H9 (cell line): ENCODE data around the gene ATE1. TPM values are rescaled to one million over a fixed set of nuclear protein-coding genes. Genes with fewer than 3 reads are reported as not detected.

Experiments
- DNase-seq: peaks from one replicate; pipeline ENCODE4 v3.0.0-alpha.2; 2017
- H2AFZ ChIP-seq: one replicate; pipeline ENCODE4 v1.6.1; 2013; ENCODE audit warnings: mild to moderate bottlenecking, low read length, control low read depth, moderate library complexity
- H2AK5ac ChIP-seq: 2 replicates; pipeline ENCODE4 v1.6.1; 2013; ENCODE audit warnings: low read length, control low read depth, mixed read lengths; ENCODE audit not compliant: insufficient read length
- H2BK120ac ChIP-seq: one replicate; pipeline ENCODE4 v1.6.1; 2013; ENCODE audit warnings: low read depth, mild to moderate bottlenecking, low read length, control low read depth, inconsistent platforms; ENCODE audit not compliant: poor library complexity, severe bottlenecking
- H2BK12ac ChIP-seq: 2 replicates; pipeline ENCODE4 v1.6.1; 2013; ENCODE audit warnings: low read length, control low read depth, mixed read lengths, low read depth; ENCODE audit not compliant: insufficient read length
- H2BK15ac ChIP-seq: 2 replicates; pipeline ENCODE4 v1.6.1; 2013; ENCODE audit warnings: low read depth, low read length, control low read depth
- H2BK20ac ChIP-seq: one replicate; pipeline ENCODE4 v1.6.1; 2013; ENCODE audit warnings: low read depth, mild to moderate bottlenecking, low read length, control low read depth, inconsistent platforms; ENCODE audit not compliant: poor library complexity, severe bottlenecking
- H2BK5ac ChIP-seq: 2 replicates; pipeline ENCODE4 v1.6.1; 2013; ENCODE audit warnings: low read length, control low read depth, mixed read lengths; ENCODE audit not compliant: insufficient read length
- H3K14ac ChIP-seq: 2 replicates; pipeline ENCODE4 v1.6.1; 2013; ENCODE audit warnings: low read length, control low read depth; ENCODE audit not compliant: insufficient read depth
- H3K18ac ChIP-seq: 2 replicates; pipeline ENCODE4 v1.6.1; 2013; ENCODE audit warnings: low read depth, mild to moderate bottlenecking, mixed read lengths, low read length, control low read depth; ENCODE audit not compliant: insufficient read length
- H3K23ac ChIP-seq: 2 replicates; pipeline ENCODE4 v1.6.1; 2013; ENCODE audit warnings: low read length, control low read depth, mixed read lengths, low read depth; ENCODE audit not compliant: insufficient read length
- H3K23me2 ChIP-seq: 2 replicates; pipeline ENCODE4 v1.6.1; 2013; ENCODE audit warnings: low read depth, mild to moderate bottlenecking, mixed read lengths, low read length, control low read depth; ENCODE audit not compliant: insufficient read length, poor library complexity, severe bottlenecking
- H3K27ac ChIP-seq: 2 replicates; pipeline ENCODE4 v1.5.1; 2013; ENCODE audit warnings: low read length, control low read depth, mixed read lengths, low read depth; ENCODE audit not compliant: insufficient read length
- H3K27me3 ChIP-seq: 2 replicates; pipeline ENCODE4 v1.6.1; 2013; ENCODE audit warnings: low read length, control low read depth, inconsistent platforms; ENCODE audit not compliant: insufficient read depth
- H3K4ac ChIP-seq: 2 replicates; pipeline ENCODE4 v1.6.1; 2013; ENCODE audit warnings: low read depth, mild to moderate bottlenecking, control low read depth, inconsistent platforms, low read length, moderate library complexity
- H3K4me1 ChIP-seq: 2 replicates; pipeline ENCODE4 v1.6.1; 2013; ENCODE audit warnings: low read length, control low read depth, inconsistent platforms; ENCODE audit not compliant: insufficient read depth
- H3K4me2 ChIP-seq: 2 replicates; pipeline ENCODE4 v1.6.1; 2013; ENCODE audit warnings: low read length, control low read depth, mixed read lengths; ENCODE audit not compliant: insufficient read length, insufficient read depth
- H3K56ac ChIP-seq: 2 replicates; pipeline ENCODE4 v1.6.1; 2013; ENCODE audit warnings: low read depth, mild to moderate bottlenecking, mixed read lengths, low read length, control low read depth; ENCODE audit not compliant: insufficient read length
- H3K79me1 ChIP-seq: 2 replicates; pipeline ENCODE4 v1.6.1; 2013; ENCODE audit warnings: low read depth, mild to moderate bottlenecking, moderate library complexity, low read length, control low read depth, inconsistent platforms; ENCODE audit not compliant: insufficient read depth, poor library complexity, severe bottlenecking
- H3K79me2 ChIP-seq: 2 replicates; pipeline ENCODE4 v1.6.1; 2013; ENCODE audit warnings: low read length, control low read depth, inconsistent platforms; ENCODE audit not compliant: insufficient read depth
- H3K9ac ChIP-seq: 2 replicates; pipeline ENCODE4 v1.6.1; 2013; ENCODE audit warnings: low read length, control low read depth, mixed read lengths; ENCODE audit not compliant: insufficient read length; ENCODE audit errors: extremely low read depth
- H3K9me3 ChIP-seq: one replicate; pipeline ENCODE4 v1.6.1; 2013; ENCODE audit warnings: low read depth, low read length, inconsistent platforms; ENCODE audit not compliant: control insufficient read depth
- H3T11ph ChIP-seq: one replicate; pipeline ENCODE4 v1.6.1; 2013; ENCODE audit warnings: mild to moderate bottlenecking, low read length, control low read depth, inconsistent platforms
- H4K20me1 ChIP-seq: one replicate; pipeline ENCODE4 v1.6.1; 2013; ENCODE audit not compliant: control insufficient read depth, insufficient read length, insufficient read depth
- H4K5ac ChIP-seq: 2 replicates; pipeline ENCODE4 v1.6.1; 2013; ENCODE audit warnings: low read depth, mild to moderate bottlenecking, mixed read lengths, low read length, control low read depth; ENCODE audit not compliant: insufficient read length
- H4K8ac ChIP-seq: replicated peaks from 2 replicates; pipeline ENCODE4 v1.6.1; 2013; ENCODE audit warnings: low read length, control low read depth, mixed read lengths, low read depth; ENCODE audit not compliant: insufficient read length
- H4K91ac ChIP-seq: 2 replicates; pipeline ENCODE4 v1.6.1; 2013; ENCODE audit warnings: low read depth, mild to moderate bottlenecking, moderate library complexity, mixed read lengths, low read length, control low read depth; ENCODE audit not compliant: insufficient read length
- H3K27ac Mint-ChIP-seq, 3 experiments: 2 replicates in 2 of 3; 3 replicates in 1 of 3; pipeline ENCODE4 v1.8.0; 2020 to 2021; ENCODE audit warnings: mixed read lengths in 3 of 3, mild to moderate bottlenecking in 1 of 3, moderate library complexity in 1 of 3
- H3K27me3 Mint-ChIP-seq: 2 replicates; pipeline ENCODE4 v1.8.0; 2021; ENCODE audit warnings: low read depth, mild to moderate bottlenecking, moderate library complexity, mixed read lengths
- H3K36me3 Mint-ChIP-seq, 3 experiments: 2 replicates in 2 of 3; 3 replicates in 1 of 3; pipeline ENCODE4 v1.8.0; 2020 to 2021; ENCODE audit warnings: low read depth in 3 of 3, mixed read lengths in 3 of 3; ENCODE audit not compliant: insufficient read depth in 1 of 3
- H3K4me1 Mint-ChIP-seq, 2 experiments: 2 replicates each; pipeline ENCODE4 v1.8.0; 2020; ENCODE audit warnings: mixed read lengths in 2 of 2
- H3K4me3 Mint-ChIP-seq, 2 experiments: 2 replicates in 1 of 2; 3 replicates in 1 of 2; pipeline ENCODE4 v1.8.0; 2020 to 2021; ENCODE audit warnings: mild to moderate bottlenecking in 2 of 2, mixed read lengths in 2 of 2, moderate library complexity in 1 of 2
- H3K9me3 Mint-ChIP-seq, 2 experiments: 2 replicates in 1 of 2; 3 replicates in 1 of 2; pipeline ENCODE4 v1.8.0; 2020; ENCODE audit warnings: mild to moderate bottlenecking in 2 of 2, mixed read lengths in 2 of 2, moderate library complexity in 1 of 2
- CTCF ChIP-seq: fragments of 200-600 bp; sonication (generic); conservative IDR thresholded peaks from 3 replicates; pipeline ENCODE4 v1.8.0; 2021; ENCODE audit warnings: antibody characterized with exemption, mild to moderate bottlenecking
- WGBS: extraction: QIAGEN DNeasy Blood & Tissue Kit; methylation state at CpG from one replicate; pipeline ENCODE4 v1.1.7; 2013; ENCODE audit warnings: missing lambda C conversion rate, low lambda C conversion rate, mixed read lengths; ENCODE audit not compliant: insufficient read length; ENCODE audit errors: extremely low coverage; 5-methylcytosine and 5-hydroxymethylcytosine counted together
- total RNA-seq: library from RNA; stranded (reverse); gene quantifications from 2 replicates; pipeline ENCODE4 v1.2.1, GENCODE V29; 2021

ATE1 gene
- total RNA-seq, 1 experiment from 2014 or later = 29.0 TPM

GRCh38 chr10:121843379-121843778, 84.5 kb downstream of the ATE1 start:
- no peak overlapping the region for H3K27ac Mint-ChIP-seq
- no peak overlapping the region for H2BK120ac ChIP-seq
- H3K56ac ChIP-seq = no peak overlapping the region
- peaks cover 8 to 21% (median 15%) of the 10 kb centered on the region in 3 experiments; a peak in 6 of 7 replicates for H3K36me3 Mint-ChIP-seq
- no peak overlapping the region for H4K91ac ChIP-seq
- no peak overlapping the region for H4K5ac ChIP-seq
- WGBS = no CpG with 5 or more reads among the region's 2 CpGs
- no peak for DNase-seq
- peaks cover 0 to 2% of the 10 kb centered on the region in 2 experiments; a peak in 1 of 5 replicates for H3K9me3 Mint-ChIP-seq
- no peak overlapping the region for H3K4ac ChIP-seq
- no peak overlapping the region for H3K27ac ChIP-seq
- H2AFZ ChIP-seq = no peak overlapping the region
- no peaks in the 10 kb centered on the region for H3K4me1 ChIP-seq
- H3K14ac ChIP-seq = no peak overlapping the region
- no peak overlapping the region for H3K9ac ChIP-seq
- H3K4me2 ChIP-seq = no peak overlapping the region
- TF ChIP-seq CTCF = no peak
- no peaks in the 10 kb centered on the region for H3K27me3 Mint-ChIP-seq
- H2BK20ac ChIP-seq = no peak overlapping the region
- H4K20me1 ChIP-seq = no peaks in the 10 kb centered on the region
- no peaks in the 10 kb centered on the region for H3K79me1 ChIP-seq
- peaks cover 9 to 10% of the 10 kb centered on the region in 2 experiments for H3K4me1 Mint-ChIP-seq
- H3K23me2 ChIP-seq = no peaks in the 10 kb centered on the region
- H2AK5ac ChIP-seq = no peak overlapping the region
- no peak overlapping the region for H3K4me3 Mint-ChIP-seq
- no peak overlapping the region for H2BK5ac ChIP-seq
- no peaks in the 10 kb centered on the region for H3K79me2 ChIP-seq
- no peak overlapping the region for H4K8ac ChIP-seq
- no peak overlapping the region for H2BK15ac ChIP-seq
- H3K9me3 ChIP-seq = no peaks in the 10 kb centered on the region
- no peaks in the 10 kb centered on the region for H3K27me3 ChIP-seq
- no peak overlapping the region for H3K23ac ChIP-seq
- no peak overlapping the region for H2BK12ac ChIP-seq
- no peak overlapping the region for H3T11ph ChIP-seq
- no peak overlapping the region for H3K18ac ChIP-seq
